GM11168 (cell line): ENCODE data around the gene EXOSC3.

Experiments used
- in situ Hi-C: fragments of 300-500 bp; cut with MboI; formaldehyde crosslinking; loops from one replicate; pipeline ENCODE4 v1.12.0; 2022; ENCODE audit warnings: low sequenced_read_pairs; ENCODE audit not compliant: unreplicated experiment

EXOSC3 gene

GRCh38 chr9:37740128-37740527, 44.7 kb downstream of the EXOSC3 start:
- in situ Hi-C loops, result no loop called here

GRCh38 chr9:37739222-37739621, 45.6 kb downstream of the EXOSC3 start:
- in situ Hi-C loops, result no loop called here

- in situ Hi-C loops, result no loop called here
Measured at GRCh38 chr9:37732952-37733351, 51.9 kb downstream of the EXOSC3 start.

GRCh38 chr9:37732086-37732741, 52.6 kb downstream of the EXOSC3 start:
- in situ Hi-C loops, result no loop called here

GRCh38 chr9:37730839-37731238, 54.0 kb downstream of the EXOSC3 start:
- in situ Hi-C loops, result no loop called here

GRCh38 chr9:37730256-37730655, 54.6 kb downstream of the EXOSC3 start:
- in situ Hi-C loops, result no loop called here
